Measurements from ENCODE around the gene CCL4L2. TPM values are rescaled to one million over a fixed set of nuclear protein-coding genes. Genes with fewer than 3 reads are reported as not detected.
"Not testable (repeated sequence)": the region's sequence is repeated elsewhere in the genome, so short reads cannot be mapped to it uniquely, and the experiment has no call there.

The CCL4L2 gene
- not detected in 2 replicates for total RNA-seq
- not detected in 2 replicates for polyA plus RNA-seq
- not detected in 2 replicates for polyA plus RNA-seq (2011; cell fraction: cytosol; rRNA removed)
- polyA plus RNA-seq (2011; cell fraction: nucleus; rRNA removed), result not detected in 2 replicates
- polyA plus RNA-seq (2012), result not detected in 2 replicates
- polyA minus RNA-seq, result not detected in 2 replicates
- polyA minus RNA-seq (2011; cell fraction: cytosol; rRNA and poly(A)+ RNA removed), result not detected
- not detected in 2 replicates for polyA minus RNA-seq (2011; cell fraction: nucleus; rRNA and poly(A)+ RNA removed)
- not detected for Bru-seq, nascent RNA
- not detected for BruChase-seq, experiment 1, labeled RNA remaining after a 6-hour chase
- not detected for BruChase-seq, experiment 2, labeled RNA remaining after a 2-hour chase
- long read RNA-seq, result 0 reads

- H3K9me1 ChIP-seq (replicated peaks; ENCODE audit: control insufficient read depth, extremely low read depth, insufficient read depth, low read length); H3K4me3 ChIP-seq (replicated peaks in 1 of 3; ENCODE audit: insufficient read depth in 1 of 3, low read depth in 1 of 3, low read length in 3 of 3); H4K20me1 ChIP-seq (replicated peaks; ENCODE audit: control insufficient read depth, extremely low read depth, insufficient read depth, low read length); H3K36me3 ChIP-seq (ENCODE audit: control insufficient read depth in 2 of 2, extremely low read depth in 1 of 2, insufficient read depth in 2 of 2, low read length in 2 of 2); H3K9ac ChIP-seq (replicated peaks; ENCODE audit: extremely low read depth, insufficient read depth, low read length); CTCF ChIA-PET; intact Hi-C loops (cut with micrococcal nuclease); dilution Hi-C loops (cut with MboI; ENCODE audit: extremely low pct_ligation_motif_present, low sequenced_read_pairs); H3K79me2 ChIP-seq (ENCODE audit: control insufficient read depth, insufficient read depth, low read length); H3K4me2 ChIP-seq (ENCODE audit: insufficient read depth, low read length); DNase-seq (ENCODE audit: low read depth, low spot score); H3K27ac ChIP-seq (ENCODE audit: insufficient read depth, low read depth, low read length); FAIRE-seq; H2AFZ ChIP-seq (ENCODE audit: low read depth, low read length); H3K27me3 ChIP-seq (ENCODE audit: control insufficient read depth in 2 of 2, insufficient read depth in 2 of 2, low read length in 2 of 2); BruUV-seq (replicated peaks); POLR2A ChIA-PET; H3K4me1 ChIP-seq (ENCODE audit: control insufficient read depth, extremely low read depth, insufficient read depth, low read length); H3K9me3 ChIP-seq (replicated peaks; ENCODE audit: control insufficient read depth, insufficient read depth, low read length): not testable (repeated sequence)
These were observed at the start of gene CCL4L2 for GRCh38 chr17:36210439-36211211. Gene CCL4L2 (plus strand): TSS chr17:36211063.

- H3K27me3 ChIP-seq (ENCODE audit: control insufficient read depth in 2 of 2, insufficient read depth in 2 of 2, low read length in 2 of 2); H3K9ac ChIP-seq (replicated peaks; ENCODE audit: extremely low read depth, insufficient read depth, low read length); POLR2A ChIA-PET; intact Hi-C loops (cut with micrococcal nuclease); H3K79me2 ChIP-seq (ENCODE audit: control insufficient read depth, insufficient read depth, low read length); H2AFZ ChIP-seq (ENCODE audit: low read depth, low read length); CTCF ChIA-PET; H3K9me1 ChIP-seq (replicated peaks; ENCODE audit: control insufficient read depth, extremely low read depth, insufficient read depth, low read length); H3K4me2 ChIP-seq (ENCODE audit: insufficient read depth, low read length); H3K36me3 ChIP-seq (ENCODE audit: control insufficient read depth in 2 of 2, extremely low read depth in 1 of 2, insufficient read depth in 2 of 2, low read length in 2 of 2); FAIRE-seq; dilution Hi-C loops (cut with MboI; ENCODE audit: extremely low pct_ligation_motif_present, low sequenced_read_pairs); H3K4me1 ChIP-seq (ENCODE audit: control insufficient read depth, extremely low read depth, insufficient read depth, low read length); H3K9me3 ChIP-seq (replicated peaks; ENCODE audit: control insufficient read depth, insufficient read depth, low read length); BruUV-seq (replicated peaks); DNase-seq (ENCODE audit: low read depth, low spot score); H3K4me3 ChIP-seq (replicated peaks in 1 of 3; ENCODE audit: insufficient read depth in 1 of 3, low read depth in 1 of 3, low read length in 3 of 3); H3K27ac ChIP-seq (ENCODE audit: insufficient read depth, low read depth, low read length); H4K20me1 ChIP-seq (replicated peaks; ENCODE audit: control insufficient read depth, extremely low read depth, insufficient read depth, low read length): not testable (repeated sequence)
These were observed 42.0 kb upstream of the CCL4L2 start for GRCh38 chr17:36168836-36169235.

GRCh38 chr17:36176536-36176935 lies 34.3 kb upstream of the CCL4L2 start, which contains the start of gene TBC1D3B:
Gene TBC1D3B (minus strand): TSS chr17:36176636. CDS start chr17:36175050, 1,586 bp downstream.
- H3K27me3 ChIP-seq (ENCODE audit: control insufficient read depth in 2 of 2, insufficient read depth in 2 of 2, low read length in 2 of 2); H3K9ac ChIP-seq (replicated peaks; ENCODE audit: extremely low read depth, insufficient read depth, low read length); H3K4me1 ChIP-seq (ENCODE audit: control insufficient read depth, extremely low read depth, insufficient read depth, low read length); H4K20me1 ChIP-seq (replicated peaks; ENCODE audit: control insufficient read depth, extremely low read depth, insufficient read depth, low read length); H3K9me1 ChIP-seq (replicated peaks; ENCODE audit: control insufficient read depth, extremely low read depth, insufficient read depth, low read length); POLR2A ChIA-PET; CTCF ChIA-PET; H3K27ac ChIP-seq (ENCODE audit: insufficient read depth, low read depth, low read length); H2AFZ ChIP-seq (ENCODE audit: low read depth, low read length); DNase-seq (ENCODE audit: low read depth, low spot score); BruUV-seq (replicated peaks); intact Hi-C loops (cut with micrococcal nuclease); H3K9me3 ChIP-seq (replicated peaks; ENCODE audit: control insufficient read depth, insufficient read depth, low read length); dilution Hi-C loops (cut with MboI; ENCODE audit: extremely low pct_ligation_motif_present, low sequenced_read_pairs); H3K79me2 ChIP-seq (ENCODE audit: control insufficient read depth, insufficient read depth, low read length); FAIRE-seq; H3K4me3 ChIP-seq (replicated peaks in 1 of 3; ENCODE audit: insufficient read depth in 1 of 3, low read depth in 1 of 3, low read length in 3 of 3); H3K36me3 ChIP-seq (ENCODE audit: control insufficient read depth in 2 of 2, extremely low read depth in 1 of 2, insufficient read depth in 2 of 2, low read length in 2 of 2); H3K4me2 ChIP-seq (ENCODE audit: insufficient read depth, low read length): not testable (repeated sequence)

- H3K9me1 ChIP-seq (replicated peaks; ENCODE audit: control insufficient read depth, extremely low read depth, insufficient read depth, low read length); BruUV-seq (replicated peaks); H3K9ac ChIP-seq (replicated peaks; ENCODE audit: extremely low read depth, insufficient read depth, low read length); FAIRE-seq; H3K9me3 ChIP-seq (replicated peaks; ENCODE audit: control insufficient read depth, insufficient read depth, low read length); dilution Hi-C loops (cut with MboI; ENCODE audit: extremely low pct_ligation_motif_present, low sequenced_read_pairs); H3K4me1 ChIP-seq (ENCODE audit: control insufficient read depth, extremely low read depth, insufficient read depth, low read length); H3K4me3 ChIP-seq (replicated peaks in 1 of 3; ENCODE audit: insufficient read depth in 1 of 3, low read depth in 1 of 3, low read length in 3 of 3); CTCF ChIA-PET; intact Hi-C loops (cut with micrococcal nuclease); H2AFZ ChIP-seq (ENCODE audit: low read depth, low read length); H3K36me3 ChIP-seq (ENCODE audit: control insufficient read depth in 2 of 2, extremely low read depth in 1 of 2, insufficient read depth in 2 of 2, low read length in 2 of 2); POLR2A ChIA-PET; DNase-seq (ENCODE audit: low read depth, low spot score); H4K20me1 ChIP-seq (replicated peaks; ENCODE audit: control insufficient read depth, extremely low read depth, insufficient read depth, low read length); H3K27ac ChIP-seq (ENCODE audit: insufficient read depth, low read depth, low read length); H3K79me2 ChIP-seq (ENCODE audit: control insufficient read depth, insufficient read depth, low read length); H3K4me2 ChIP-seq (ENCODE audit: insufficient read depth, low read length): not testable (repeated sequence)
- H3K27me3 ChIP-seq (ENCODE audit: control insufficient read depth in 2 of 2, insufficient read depth in 2 of 2, low read length in 2 of 2), result peaks cover 0 to 13% of the 10 kb centered on the region in 2 experiments
These were observed 29.3 kb upstream of the CCL4L2 start for GRCh38 chr17:36181446-36182175.

All from endothelial cell of umbilical vein (primary cell).